Keratinocyte (primary cell): ENCODE results near the gene P2RY2. TPM values are rescaled to one million over a fixed set of nuclear protein-coding genes. Genes with fewer than 3 reads are reported as not detected.

Source experiments
- DNase-seq: peaks from one replicate; pipeline ENCODE4 v3.0.0-alpha.2; 2011; ENCODE audit warnings: low read depth, missing footprints, low spot score
- FAIRE-seq: peaks from 2 replicates; lab custom pipeline; 2011; peaks lifted over from hg19 to GRCh38; lab: Jason Lieb, UNC
- H2AFZ ChIP-seq: 2 replicates; pipeline ENCODE4 v1.6.0; 2012; ENCODE audit warnings: low read length, control low read depth, inconsistent platforms; ENCODE audit not compliant: control insufficient read depth
- H3K27ac ChIP-seq: 2 replicates; pipeline ENCODE4 v1.5.1; 2011; ENCODE audit warnings: low read length; ENCODE audit not compliant: control insufficient read depth, insufficient read depth
- H3K27me3 ChIP-seq: 3 replicates; pipeline ENCODE4 v1.6.0; 2011; ENCODE audit warnings: low read length; ENCODE audit not compliant: control insufficient read depth, insufficient read depth; ENCODE audit errors: extremely low read depth
- H3K36me3 ChIP-seq, 2 experiments: 2 replicates in 1 of 2; 3 replicates in 1 of 2; pipeline ENCODE4 v1.5.1; 2011; ENCODE audit warnings: low read length in 2 of 2, mild to moderate bottlenecking in 1 of 2; ENCODE audit not compliant: control insufficient read depth in 2 of 2, insufficient read depth in 2 of 2; ENCODE audit errors: extremely low read depth in 1 of 2
- H3K4me1 ChIP-seq: 3 replicates; pipeline ENCODE4 v1.5.1; 2011; ENCODE audit warnings: low read length; ENCODE audit not compliant: control insufficient read depth, insufficient read depth; ENCODE audit errors: extremely low read depth
- H3K4me2 ChIP-seq: 3 replicates; pipeline ENCODE4 v1.6.0; 2011; ENCODE audit warnings: low read depth, low read length; ENCODE audit not compliant: control insufficient read depth, insufficient read depth; ENCODE audit errors: extremely low read depth
- H3K4me3 ChIP-seq, 3 experiments: fragments of 200-600 bp in 1 of 3; sonication (generic) in 1 of 3; 2 replicates in 2 of 3; 3 replicates in 1 of 3; pipeline ENCODE4 v1.5.1; 2011 to 2016; ENCODE audit warnings: low read length in 3 of 3, mild to moderate bottlenecking in 3 of 3, control low read depth in 2 of 3, inconsistent platforms in 1 of 3, low read depth in 1 of 3, mixed read lengths in 1 of 3, mixed run types in 1 of 3, moderate library complexity in 1 of 3; ENCODE audit not compliant: control insufficient read depth in 2 of 3, insufficient read depth in 2 of 3; ENCODE audit errors: extremely low read depth in 1 of 3
- H3K79me2 ChIP-seq: 2 replicates; pipeline ENCODE4 v1.6.0; 2012; ENCODE audit warnings: low read length; ENCODE audit not compliant: control insufficient read depth, insufficient read depth
- H3K9ac ChIP-seq: 3 replicates; pipeline ENCODE4 v1.6.0; 2011; ENCODE audit warnings: low read length; ENCODE audit not compliant: control insufficient read depth, insufficient read depth; ENCODE audit errors: extremely low read depth
- H3K9me1 ChIP-seq: 3 replicates; pipeline ENCODE4 v1.6.0; 2011; ENCODE audit warnings: low read length; ENCODE audit not compliant: control insufficient read depth, insufficient read depth; ENCODE audit errors: extremely low read depth
- H3K9me3 ChIP-seq: 2 replicates; pipeline ENCODE4 v1.5.1; 2012; ENCODE audit warnings: low read depth, low read length; ENCODE audit not compliant: control insufficient read depth
- H4K20me1 ChIP-seq: 3 replicates; pipeline ENCODE4 v1.6.0; 2011; ENCODE audit warnings: low read length; ENCODE audit not compliant: control insufficient read depth, insufficient read depth; ENCODE audit errors: extremely low read depth
- CTCF ChIP-seq, 3 experiments: IDR thresholded peaks in 1 of 3; conservative IDR thresholded peaks in 1 of 3; optimal IDR thresholded peaks in 1 of 3; 2 replicates in 2 of 3; 3 replicates in 1 of 3; pipeline versions ENCODE3 to v1.5.1; 2011; ENCODE audit warnings: low read length in 3 of 3, mild to moderate bottlenecking in 3 of 3, moderate library complexity in 2 of 3, control low read depth in 1 of 3, inconsistent platforms in 1 of 3; ENCODE audit not compliant: insufficient read depth in 2 of 3; ENCODE audit errors: extremely low read depth in 1 of 3
- EZH2 ChIP-seq: IDR thresholded peaks from one replicate; pipeline ENCODE4 v1.6.1; 2012; ENCODE audit warnings: inconsistent platforms, mild to moderate bottlenecking, low read length, moderate library complexity
- dilution Hi-C: fragments of 300-500 bp; cut with MboI; formaldehyde crosslinking; loops from one replicate; pipeline ENCODE4 v1.7.0; 2020; ENCODE audit warnings: low sequenced_read_pairs; ENCODE audit not compliant: extremely low pct_ligation_motif_present
- polyA plus RNA-seq, 5 experiments: library from polyadenylated mRNA; depleted of rRNA in 3 of 5; stranded (reverse) in 3 of 5; stranded (forward) in 1 of 5; unstranded in 1 of 5; fragments of >200 nt; gene quantifications; 1 replicate in 1 of 5; 2 replicates in 3 of 5; 3 replicates in 1 of 5; pipeline versions ENCODE4 v1.2.1 to v1.2.3, GENCODE V29; 2011 to 2012; ENCODE audit warnings: missing spikeins in 2 of 5, low read depth in 1 of 5, low replicate concordance in 1 of 5

Gene P2RY2
- polyA plus RNA-seq, 1 donor (not counting 4 experiments of a cell fraction or from before 2014, with no cell fraction given): 5.1 TPM

- dilution Hi-C loops: no loop called here
- Histone ChIP-seq H3K36me3 (no peaks in the 10 kb centered on the region), H3K4me1 (peaks cover 20% of the 10 kb centered on the region), H3K27me3 (no peaks in the 10 kb centered on the region), H3K4me2 (no peak overlapping the region), H3K27ac (no peak overlapping the region), H3K9me1 (peaks cover 4% of the 10 kb centered on the region), H3K4me3 (no peak overlapping the region), H2AFZ (no peak overlapping the region), H3K79me2 (no peaks in the 10 kb centered on the region), H3K9me3 (no peaks in the 10 kb centered on the region), H3K9ac (no peak overlapping the region), H4K20me1 (no peaks in the 10 kb centered on the region)
- FAIRE-seq (no peak), DNase-seq (no peak)
- TF ChIP-seq CTCF (optimal IDR thresholded peaks at IDR 0.05 in 1 of 3, IDR thresholded peaks at IDR 0.05 in 1 of 3, conservative IDR thresholded peaks at IDR 0.05 in 1 of 3; ENCODE audit: extremely low read depth in 1 of 3, insufficient read depth in 2 of 3, low read length in 3 of 3): no peak
- no peak for TF ChIP-seq EZH2
Observed at GRCh38 chr11:73174495-73174791, 43.6 kb upstream of the P2RY2 start.

- DNase-seq (no peak), FAIRE-seq (no peak)
- Histone ChIP-seq H3K27ac (no peak overlapping the region), H3K4me1 (peaks cover 20% of the 10 kb centered on the region), H3K4me2 (no peak overlapping the region), H2AFZ (no peak overlapping the region), H4K20me1 (no peaks in the 10 kb centered on the region), H3K79me2 (no peaks in the 10 kb centered on the region), H3K9me3 (no peaks in the 10 kb centered on the region), H3K9ac (no peak overlapping the region), H3K4me3 (no peak overlapping the region), H3K27me3 (no peaks in the 10 kb centered on the region), H3K9me1 (peaks cover 4% of the 10 kb centered on the region), H3K36me3 (no peaks in the 10 kb centered on the region)
- TF ChIP-seq EZH2 (no peak), CTCF (optimal IDR thresholded peaks at IDR 0.05 in 1 of 3, IDR thresholded peaks at IDR 0.05 in 1 of 3, conservative IDR thresholded peaks at IDR 0.05 in 1 of 3; ENCODE audit: extremely low read depth in 1 of 3, insufficient read depth in 2 of 3, low read length in 3 of 3) (no peak)
- dilution Hi-C loops: loop anchor here (5.0 kb wide), 1 partner anchor 62 kb away; no protein-coding TSS in a partner anchor
Observed at GRCh38 chr11:73175551-73176144, 42.4 kb upstream of the P2RY2 start.
